ENCODE results near the gene SMIM23. TPM values are rescaled to one million over a fixed set of nuclear protein-coding genes. Genes with fewer than 3 reads are reported as not detected.

Gene SMIM23
- total RNA-seq, 1 donor: not detected

- H3K4me3 ChIP-seq (ENCODE audit: low read depth, low read length): no peak overlapping the region
- no peak for DNase-seq (ENCODE audit: low read depth)
- TF ChIP-seq, protein P1, sequence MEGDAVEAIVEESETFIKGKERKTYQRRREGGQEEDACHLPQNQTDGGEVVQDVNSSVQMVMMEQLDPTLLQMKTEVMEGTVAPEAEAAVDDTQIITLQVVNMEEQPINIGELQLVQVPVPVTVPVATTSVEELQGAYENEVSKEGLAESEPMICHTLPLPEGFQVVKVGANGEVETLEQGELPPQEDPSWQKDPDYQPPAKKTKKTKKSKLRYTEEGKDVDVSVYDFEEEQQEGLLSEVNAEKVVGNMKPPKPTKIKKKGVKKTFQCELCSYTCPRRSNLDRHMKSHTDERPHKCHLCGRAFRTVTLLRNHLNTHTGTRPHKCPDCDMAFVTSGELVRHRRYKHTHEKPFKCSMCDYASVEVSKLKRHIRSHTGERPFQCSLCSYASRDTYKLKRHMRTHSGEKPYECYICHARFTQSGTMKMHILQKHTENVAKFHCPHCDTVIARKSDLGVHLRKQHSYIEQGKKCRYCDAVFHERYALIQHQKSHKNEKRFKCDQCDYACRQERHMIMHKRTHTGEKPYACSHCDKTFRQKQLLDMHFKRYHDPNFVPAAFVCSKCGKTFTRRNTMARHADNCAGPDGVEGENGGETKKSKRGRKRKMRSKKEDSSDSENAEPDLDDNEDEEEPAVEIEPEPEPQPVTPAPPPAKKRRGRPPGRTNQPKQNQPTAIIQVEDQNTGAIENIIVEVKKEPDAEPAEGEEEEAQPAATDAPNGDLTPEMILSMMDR (IDR thresholded peaks at IDR 0.05; ENCODE audit: insufficient read depth, low read length): no peak
Observed at GRCh38 chr5:171840066-171840465, 54.4 kb downstream of the SMIM23 start.

Other genes with a start within 250 kb of the SMIM23 start
- 64.8 and 68.4 TPM in 2 replicates for gene FBXW11, start 220.8 kb downstream of the SMIM23 start, total RNA-seq (ENCODE audit: low replicate concordance)

All from fibroblast of the aortic adventitia (primary cell).